Measurements from ENCODE around the gene OGDH.

GRCh38 chr7:44565097-44565794 lies 41.2 kb upstream of the OGDH start:
- TF ChIP-seq CTCF (IDR thresholded peaks at IDR 0.05; ENCODE audit: low read length) (peak; percentile 98), EZH2 (IDR thresholded peaks at IDR 0.05; ENCODE audit: borderline replicate concordance, low read length) (no peak)

Data from OCI-LY1 (cell line).